ENCODE results near the gene NXPH2. TPM values are rescaled to one million over a fixed set of nuclear protein-coding genes. Genes with fewer than 3 reads are reported as not detected.
"Not testable (repeated sequence)": the region's sequence is repeated elsewhere in the genome, so short reads cannot be mapped to it uniquely, and the experiment has no call there.

The NXPH2 gene
- total RNA-seq, 1 experiment from 2014 or later: 0.94 TPM

DNA sequence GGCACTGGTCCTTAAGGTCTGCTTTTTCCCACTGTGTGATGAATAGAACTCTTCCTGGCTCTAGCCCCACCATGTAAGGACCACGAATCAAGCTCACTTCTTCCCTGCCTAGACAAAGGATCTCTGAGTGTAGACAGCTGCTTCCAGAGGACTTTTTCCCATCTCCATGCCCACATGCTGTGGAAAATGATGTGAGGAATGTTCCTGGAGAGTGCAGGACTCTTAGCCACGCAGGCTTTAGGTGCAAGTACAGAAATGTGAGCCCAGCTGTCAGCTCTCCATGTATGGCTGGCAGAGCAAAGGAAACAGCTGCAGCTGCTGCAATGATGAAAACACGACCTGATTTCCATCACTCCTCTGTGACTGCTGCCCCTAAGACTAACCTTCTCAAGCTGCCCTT lies 35.5 kb downstream of the NXPH2 start (continued):
- TF ChIP-seq, protein P1, sequence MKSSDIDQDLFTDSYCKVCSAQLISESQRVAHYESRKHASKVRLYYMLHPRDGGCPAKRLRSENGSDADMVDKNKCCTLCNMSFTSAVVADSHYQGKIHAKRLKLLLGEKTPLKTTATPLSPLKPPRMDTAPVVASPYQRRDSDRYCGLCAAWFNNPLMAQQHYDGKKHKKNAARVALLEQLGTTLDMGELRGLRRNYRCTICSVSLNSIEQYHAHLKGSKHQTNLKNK (CRISPR knock-in tag; IDR thresholded peaks at IDR 0.05): no peak
- TF ChIP-seq, protein P2, sequence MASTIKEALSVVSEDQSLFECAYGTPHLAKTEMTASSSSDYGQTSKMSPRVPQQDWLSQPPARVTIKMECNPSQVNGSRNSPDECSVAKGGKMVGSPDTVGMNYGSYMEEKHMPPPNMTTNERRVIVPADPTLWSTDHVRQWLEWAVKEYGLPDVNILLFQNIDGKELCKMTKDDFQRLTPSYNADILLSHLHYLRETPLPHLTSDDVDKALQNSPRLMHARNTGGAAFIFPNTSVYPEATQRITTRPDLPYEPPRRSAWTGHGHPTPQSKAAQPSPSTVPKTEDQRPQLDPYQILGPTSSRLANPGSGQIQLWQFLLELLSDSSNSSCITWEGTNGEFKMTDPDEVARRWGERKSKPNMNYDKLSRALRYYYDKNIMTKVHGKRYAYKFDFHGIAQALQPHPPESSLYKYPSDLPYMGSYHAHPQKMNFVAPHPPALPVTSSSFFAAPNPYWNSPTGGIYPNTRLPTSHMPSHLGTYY (CRISPR knock-in tag; IDR thresholded peaks at IDR 0.05): no peak

DNA sequence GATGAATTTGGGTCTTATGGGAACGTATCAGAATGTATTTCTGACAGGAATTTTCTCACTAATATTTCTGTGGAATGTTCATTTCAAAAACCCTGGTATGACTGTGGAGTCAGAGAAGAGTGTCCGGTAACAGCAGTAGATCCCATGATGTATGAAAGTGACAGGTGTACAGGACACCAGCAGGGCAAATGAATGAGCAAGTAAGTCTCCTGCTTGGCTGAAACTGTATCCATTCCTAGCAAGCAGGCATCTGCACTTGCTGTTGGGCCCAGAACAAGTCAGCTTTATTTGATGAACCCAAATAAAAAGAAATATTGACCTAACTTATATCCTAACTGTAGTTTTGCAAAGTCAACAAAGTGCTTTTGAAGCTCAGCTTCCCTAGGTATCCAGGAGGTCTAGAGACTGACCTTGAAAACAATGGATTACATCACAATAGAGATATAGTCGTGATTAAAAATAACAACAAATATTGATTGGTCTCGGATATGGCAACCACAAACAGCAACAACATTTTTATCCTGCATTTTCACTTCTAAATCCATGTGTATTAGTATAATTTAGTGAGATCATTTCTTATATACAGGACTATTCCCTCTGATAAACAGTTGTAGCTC lies 37.6 kb downstream of the NXPH2 start:
- ATAC-seq (no peak), DNase-seq (ENCODE audit: low spot score) (no peak)
- H3K4me1 Mint-ChIP-seq: peaks cover 9% of the 10 kb centered on the region
- peaks cover under 1% of the 10 kb centered on the region for H3K36me3 Mint-ChIP-seq
- H3K27me3 Mint-ChIP-seq (ENCODE audit: low read depth): no peaks in the 10 kb centered on the region
- ChIA-PET POLR2A (no interaction called here), CTCF (no interaction called here)
- H3K4me3 Mint-ChIP-seq: no peak overlapping the region
- TF ChIP-seq CBFB (CRISPR knock-in tag; IDR thresholded peaks at IDR 0.05; ENCODE audit: low read depth) (no peak), NR3C1 (CRISPR knock-in tag; conservative IDR thresholded peaks at IDR 0.05; ENCODE audit: low read depth) (no peak)
- TF ChIP-seq, protein P3, sequence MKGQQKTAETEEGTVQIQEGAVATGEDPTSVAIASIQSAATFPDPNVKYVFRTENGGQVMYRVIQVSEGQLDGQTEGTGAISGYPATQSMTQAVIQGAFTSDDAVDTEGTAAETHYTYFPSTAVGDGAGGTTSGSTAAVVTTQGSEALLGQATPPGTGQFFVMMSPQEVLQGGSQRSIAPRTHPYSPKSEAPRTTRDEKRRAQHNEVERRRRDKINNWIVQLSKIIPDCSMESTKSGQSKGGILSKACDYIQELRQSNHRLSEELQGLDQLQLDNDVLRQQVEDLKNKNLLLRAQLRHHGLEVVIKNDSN (CRISPR knock-in tag; IDR thresholded peaks at IDR 0.05): no peak
- TF ChIP-seq, protein P4, sequence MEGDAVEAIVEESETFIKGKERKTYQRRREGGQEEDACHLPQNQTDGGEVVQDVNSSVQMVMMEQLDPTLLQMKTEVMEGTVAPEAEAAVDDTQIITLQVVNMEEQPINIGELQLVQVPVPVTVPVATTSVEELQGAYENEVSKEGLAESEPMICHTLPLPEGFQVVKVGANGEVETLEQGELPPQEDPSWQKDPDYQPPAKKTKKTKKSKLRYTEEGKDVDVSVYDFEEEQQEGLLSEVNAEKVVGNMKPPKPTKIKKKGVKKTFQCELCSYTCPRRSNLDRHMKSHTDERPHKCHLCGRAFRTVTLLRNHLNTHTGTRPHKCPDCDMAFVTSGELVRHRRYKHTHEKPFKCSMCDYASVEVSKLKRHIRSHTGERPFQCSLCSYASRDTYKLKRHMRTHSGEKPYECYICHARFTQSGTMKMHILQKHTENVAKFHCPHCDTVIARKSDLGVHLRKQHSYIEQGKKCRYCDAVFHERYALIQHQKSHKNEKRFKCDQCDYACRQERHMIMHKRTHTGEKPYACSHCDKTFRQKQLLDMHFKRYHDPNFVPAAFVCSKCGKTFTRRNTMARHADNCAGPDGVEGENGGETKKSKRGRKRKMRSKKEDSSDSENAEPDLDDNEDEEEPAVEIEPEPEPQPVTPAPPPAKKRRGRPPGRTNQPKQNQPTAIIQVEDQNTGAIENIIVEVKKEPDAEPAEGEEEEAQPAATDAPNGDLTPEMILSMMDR (IDR thresholded peaks at IDR 0.05): no peak
- H3K9me3 Mint-ChIP-seq: peaks cover 6% of the 10 kb centered on the region
- H3K27ac Mint-ChIP-seq: no peak overlapping the region

DNA sequence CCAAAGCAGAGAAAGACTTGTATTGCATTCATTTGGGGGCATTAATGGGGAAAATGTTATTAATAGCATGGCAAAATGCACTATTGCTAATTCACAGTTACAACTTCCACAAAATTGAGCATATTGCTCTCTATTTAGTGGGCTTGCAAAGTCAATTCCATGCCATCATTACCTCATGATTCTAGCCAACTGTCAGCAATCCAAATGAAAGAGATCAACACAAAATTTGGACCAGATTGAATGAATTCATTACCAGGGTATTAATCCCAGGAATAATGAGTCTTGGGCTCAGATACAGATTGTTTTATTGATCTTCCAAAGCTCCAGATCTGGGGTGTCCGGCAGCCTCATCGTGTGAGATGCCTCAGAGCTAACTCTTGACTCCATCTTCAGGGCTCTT lies 38.3 kb downstream of the NXPH2 start:
- ATAC-seq (no peak), DNase-seq (ENCODE audit: low spot score) (no peak)
- Mint-ChIP-seq H3K36me3 (peaks cover 8% of the 10 kb centered on the region), H3K27ac (no peak overlapping the region), H3K4me1 (peaks cover 9% of the 10 kb centered on the region), H3K27me3 (ENCODE audit: low read depth) (no peaks in the 10 kb centered on the region), H3K9me3 (peaks cover 13% of the 10 kb centered on the region), H3K4me3 (no peak overlapping the region)
- TF ChIP-seq GRHL2 (CRISPR knock-in tag; IDR thresholded peaks at IDR 0.05; ENCODE audit: insufficient replicate concordance, severe bottlenecking) (no peak), ATF1 (CRISPR knock-in tag; IDR thresholded peaks at IDR 0.05) (no peak)
- TF ChIP-seq, protein P5, sequence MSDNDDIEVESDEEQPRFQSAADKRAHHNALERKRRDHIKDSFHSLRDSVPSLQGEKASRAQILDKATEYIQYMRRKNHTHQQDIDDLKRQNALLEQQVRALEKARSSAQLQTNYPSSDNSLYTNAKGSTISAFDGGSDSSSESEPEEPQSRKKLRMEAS (CRISPR knock-in tag; IDR thresholded peaks at IDR 0.05): no peak
- TF ChIP-seq, protein P6, sequence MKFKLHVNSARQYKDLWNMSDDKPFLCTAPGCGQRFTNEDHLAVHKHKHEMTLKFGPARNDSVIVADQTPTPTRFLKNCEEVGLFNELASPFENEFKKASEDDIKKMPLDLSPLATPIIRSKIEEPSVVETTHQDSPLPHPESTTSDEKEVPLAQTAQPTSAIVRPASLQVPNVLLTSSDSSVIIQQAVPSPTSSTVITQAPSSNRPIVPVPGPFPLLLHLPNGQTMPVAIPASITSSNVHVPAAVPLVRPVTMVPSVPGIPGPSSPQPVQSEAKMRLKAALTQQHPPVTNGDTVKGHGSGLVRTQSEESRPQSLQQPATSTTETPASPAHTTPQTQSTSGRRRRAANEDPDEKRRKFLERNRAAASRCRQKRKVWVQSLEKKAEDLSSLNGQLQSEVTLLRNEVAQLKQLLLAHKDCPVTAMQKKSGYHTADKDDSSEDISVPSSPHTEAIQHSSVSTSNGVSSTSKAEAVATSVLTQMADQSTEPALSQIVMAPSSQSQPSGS (CRISPR knock-in tag; IDR thresholded peaks at IDR 0.05; ENCODE audit: borderline replicate concordance, low read depth): no peak
- TF ChIP-seq, protein P7, sequence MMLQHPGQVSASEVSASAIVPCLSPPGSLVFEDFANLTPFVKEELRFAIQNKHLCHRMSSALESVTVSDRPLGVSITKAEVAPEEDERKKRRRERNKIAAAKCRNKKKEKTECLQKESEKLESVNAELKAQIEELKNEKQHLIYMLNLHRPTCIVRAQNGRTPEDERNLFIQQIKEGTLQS (CRISPR knock-in tag; conservative IDR thresholded peaks at IDR 0.05): no peak
- CTCF ChIA-PET: no interaction called here
- POLR2A ChIA-PET: no interaction called here

DNA sequence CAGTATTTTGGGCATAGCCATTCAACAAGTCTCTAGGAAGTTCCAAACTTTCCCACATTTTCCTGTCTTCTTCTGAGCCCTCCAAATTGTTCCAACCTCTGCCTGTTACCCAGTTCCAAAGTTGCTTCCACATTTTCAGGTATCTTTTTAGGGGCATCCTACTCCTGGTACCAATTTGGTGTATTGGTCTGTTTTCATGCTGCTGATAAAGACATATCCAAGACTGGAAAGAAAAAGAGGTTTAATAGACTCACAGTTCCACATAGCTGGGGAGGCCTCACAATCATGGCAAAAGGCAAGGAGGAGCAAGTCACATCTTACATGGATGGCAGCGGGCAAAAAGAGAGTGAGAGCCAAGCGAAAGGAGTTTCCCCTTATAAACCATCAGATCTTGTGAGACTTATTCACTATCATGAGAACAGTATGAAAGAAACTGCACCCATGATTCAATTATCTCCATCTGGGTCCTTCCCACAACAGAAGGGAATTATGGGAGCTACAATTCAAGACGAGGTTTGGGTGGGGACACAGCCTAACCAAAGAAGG lies 43.1 kb downstream of the NXPH2 start:
- Mint-ChIP-seq H3K9me3 (peaks cover 51% of the 10 kb centered on the region), H3K36me3 (peaks cover 38% of the 10 kb centered on the region)
- H3K4me3 Mint-ChIP-seq; DNase-seq (ENCODE audit: low spot score); POLR2A ChIA-PET; ATAC-seq; CTCF ChIA-PET; H3K27me3 Mint-ChIP-seq (ENCODE audit: low read depth); H3K4me1 Mint-ChIP-seq; H3K27ac Mint-ChIP-seq: not testable (repeated sequence)

Measured in WTC11 (cell line).